ENCODE results near the gene LDAF1. TPM values are rescaled to one million over a fixed set of nuclear protein-coding genes. Genes with fewer than 3 reads are reported as not detected.
A peak's percentile ranks its signal among the peaks of the same experiment; 100 is the strongest.

The LDAF1 gene
- total RNA-seq, 6 experiments from 2014 or later: 1.5 to 3.1 (median 2.1) TPM

DNA sequence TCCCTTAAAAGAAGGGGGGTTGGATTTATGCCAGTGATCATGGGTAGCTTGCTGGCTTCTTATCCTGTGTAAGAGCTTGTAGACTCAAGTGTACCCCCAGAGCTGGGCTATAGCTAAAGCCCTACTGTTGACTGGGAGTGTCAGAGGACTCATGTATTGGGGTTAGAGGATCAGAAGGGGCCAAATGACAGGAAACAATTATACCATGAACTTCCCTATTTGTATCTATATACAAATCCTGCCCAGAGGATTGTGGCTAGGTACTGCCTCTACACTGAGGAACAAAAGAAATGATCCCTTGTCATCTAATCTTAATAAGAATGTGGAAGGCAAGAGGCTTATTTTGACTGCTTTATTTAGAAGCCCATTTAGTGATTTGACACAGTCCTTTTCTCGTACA, 38.6 kb downstream of the LDAF1 start:
- Histone ChIP-seq H3K27me3 (no peaks in the 10 kb centered on the region), H3K4me1 (no peaks in the 10 kb centered on the region), H3K36me3 (no peaks in the 10 kb centered on the region), H3K4me3 (no peak overlapping the region), H3K9me3 (no peaks in the 10 kb centered on the region), H3K27ac (no peak overlapping the region)
- no peak for DNase-seq
- intact Hi-C loops (cut with DNase I): no loop called here
- WGBS (ENCODE audit: insufficient coverage, low coverage, low lambda C conversion rate, missing lambda C conversion rate): 86% methylated on average over 1 of the region's 1 CpG
- no peak for TF ChIP-seq POLR2A (IDR thresholded peaks at IDR 0.05)
- TF ChIP-seq, protein P1, sequence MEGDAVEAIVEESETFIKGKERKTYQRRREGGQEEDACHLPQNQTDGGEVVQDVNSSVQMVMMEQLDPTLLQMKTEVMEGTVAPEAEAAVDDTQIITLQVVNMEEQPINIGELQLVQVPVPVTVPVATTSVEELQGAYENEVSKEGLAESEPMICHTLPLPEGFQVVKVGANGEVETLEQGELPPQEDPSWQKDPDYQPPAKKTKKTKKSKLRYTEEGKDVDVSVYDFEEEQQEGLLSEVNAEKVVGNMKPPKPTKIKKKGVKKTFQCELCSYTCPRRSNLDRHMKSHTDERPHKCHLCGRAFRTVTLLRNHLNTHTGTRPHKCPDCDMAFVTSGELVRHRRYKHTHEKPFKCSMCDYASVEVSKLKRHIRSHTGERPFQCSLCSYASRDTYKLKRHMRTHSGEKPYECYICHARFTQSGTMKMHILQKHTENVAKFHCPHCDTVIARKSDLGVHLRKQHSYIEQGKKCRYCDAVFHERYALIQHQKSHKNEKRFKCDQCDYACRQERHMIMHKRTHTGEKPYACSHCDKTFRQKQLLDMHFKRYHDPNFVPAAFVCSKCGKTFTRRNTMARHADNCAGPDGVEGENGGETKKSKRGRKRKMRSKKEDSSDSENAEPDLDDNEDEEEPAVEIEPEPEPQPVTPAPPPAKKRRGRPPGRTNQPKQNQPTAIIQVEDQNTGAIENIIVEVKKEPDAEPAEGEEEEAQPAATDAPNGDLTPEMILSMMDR (IDR thresholded peaks at IDR 0.05): no peak
- no peak for ATAC-seq

DNA sequence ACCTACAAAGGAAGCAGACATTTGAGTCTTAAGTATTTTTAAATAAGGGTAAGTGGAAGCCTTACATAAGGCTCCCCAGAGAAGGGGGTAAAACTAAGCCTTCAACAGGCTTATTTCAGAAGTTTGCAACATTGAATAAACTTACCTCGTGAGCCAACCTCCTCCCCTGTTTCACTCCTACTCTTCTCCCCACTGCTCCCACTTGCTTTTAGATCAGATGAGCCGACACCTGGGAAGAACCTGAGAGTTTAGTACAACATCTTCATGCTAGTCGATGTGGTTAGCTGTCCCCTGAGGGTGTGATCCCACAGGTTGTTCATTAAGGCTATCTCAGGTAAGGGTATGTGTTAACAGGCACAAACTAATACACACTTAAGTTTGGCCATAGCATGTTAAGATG, 39.1 kb downstream of the LDAF1 start:
- Histone ChIP-seq H3K9me3 (no peaks in the 10 kb centered on the region), H3K27ac (no peak overlapping the region), H3K27me3 (no peaks in the 10 kb centered on the region), H3K4me1 (no peaks in the 10 kb centered on the region), H3K36me3 (no peaks in the 10 kb centered on the region), H3K4me3 (no peak overlapping the region)
- 62% methylated on average over 3 of the region's 3 CpGs for WGBS (ENCODE audit: insufficient coverage, low coverage, low lambda C conversion rate, missing lambda C conversion rate)
- TF ChIP-seq, protein P1 (IDR thresholded peaks at IDR 0.05): no peak
- TF ChIP-seq POLR2A (IDR thresholded peaks at IDR 0.05): no peak
- DNase-seq (no peak), ATAC-seq (no peak)
- intact Hi-C loops (cut with DNase I): no loop called here

- no peaks in the 10 kb centered on the region for H3K27me3 ChIP-seq
- H3K36me3 ChIP-seq: no peaks in the 10 kb centered on the region
- H3K27ac ChIP-seq: no peak overlapping the region
- TF ChIP-seq, protein P1 (IDR thresholded peaks at IDR 0.05): no peak
- no peak for TF ChIP-seq POLR2A (IDR thresholded peaks at IDR 0.05)
- no peak overlapping the region for H3K4me3 ChIP-seq
- H3K4me1 ChIP-seq: no peaks in the 10 kb centered on the region
- intact Hi-C loops (cut with DNase I): no loop called here
- no peak for ATAC-seq
- no peak for DNase-seq
- no peaks in the 10 kb centered on the region for H3K9me3 ChIP-seq
- 52% methylated on average over 5 of the region's 5 CpGs for WGBS (ENCODE audit: insufficient coverage, low coverage, low lambda C conversion rate, missing lambda C conversion rate)
Measured at GRCh38 chr16:21199607-21200218, 41.2 kb downstream of the LDAF1 start.

GRCh38 chr16:21203155-21203797, 44.8 kb downstream of the LDAF1 start:
- ATAC-seq (peak in 2 of 4 donors; percentile 33 to 83), DNase-seq (no peak)
- 56% methylated on average over 6 of the region's 7 CpGs for WGBS (ENCODE audit: insufficient coverage, low coverage, low lambda C conversion rate, missing lambda C conversion rate)
- no peaks in the 10 kb centered on the region for H3K27me3 ChIP-seq
- H3K27ac ChIP-seq: no peak overlapping the region
- H3K36me3 ChIP-seq: no peaks in the 10 kb centered on the region
- peaks cover 0 to 2% (median 0%) of the 10 kb centered on the region in 4 donors for H3K4me1 ChIP-seq
- intact Hi-C loops (cut with DNase I): no loop called here
- TF ChIP-seq, protein P1 (IDR thresholded peaks at IDR 0.05): no peak
- TF ChIP-seq POLR2A (IDR thresholded peaks at IDR 0.05): no peak
- H3K4me3 ChIP-seq: no peak overlapping the region
- no peaks in the 10 kb centered on the region for H3K9me3 ChIP-seq

All from right lobe of liver (tissue), 6 donors.